NB4 (cell line): ENCODE results near the gene MUSK.

ENCODE experiments used
- MYC ChIP-seq: IDR thresholded peaks from 2 replicates; pipeline ENCODE4 v1.6.1; 2011; ENCODE audit warnings: low read depth, low read length
- POLR2A ChIP-seq: IDR thresholded peaks from 2 replicates; pipeline ENCODE4 v1.6.1; 2011; ENCODE audit warnings: mild to moderate bottlenecking; ENCODE audit not compliant: insufficient read length; ENCODE audit errors: extremely low read depth
- TF ChIP-seq, protein P1 (sequence below): IDR thresholded peaks from one replicate; pipeline ENCODE4 v1.5.1; 2012; ENCODE audit warnings: low read depth, low read length
- TF ChIP-seq, protein P2 (sequence below): IDR thresholded peaks from 2 replicates; pipeline ENCODE4 v1.6.1; 2011; ENCODE audit warnings: low read depth, low read length

DNA sequence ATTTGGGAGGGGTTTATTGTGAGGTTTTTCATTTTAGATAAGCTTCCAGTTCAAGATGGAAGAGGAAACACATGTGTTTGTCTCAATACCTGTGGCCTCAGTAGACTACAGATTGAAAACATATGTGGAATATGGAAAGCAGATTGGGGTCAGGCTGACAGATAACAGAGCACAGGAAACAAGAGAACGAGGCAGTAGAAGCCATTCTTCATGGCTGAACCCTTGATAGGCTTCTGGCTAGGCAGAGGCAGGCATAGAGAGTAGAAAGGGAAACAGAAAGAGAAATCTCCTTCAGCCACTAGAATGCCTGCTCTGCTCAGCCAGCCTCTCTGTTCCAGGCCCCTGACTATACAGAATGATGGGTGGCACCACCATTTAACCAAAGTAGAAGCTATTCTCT lies 152.5 kb downstream of the MUSK start:
- TF ChIP-seq, protein P1, sequence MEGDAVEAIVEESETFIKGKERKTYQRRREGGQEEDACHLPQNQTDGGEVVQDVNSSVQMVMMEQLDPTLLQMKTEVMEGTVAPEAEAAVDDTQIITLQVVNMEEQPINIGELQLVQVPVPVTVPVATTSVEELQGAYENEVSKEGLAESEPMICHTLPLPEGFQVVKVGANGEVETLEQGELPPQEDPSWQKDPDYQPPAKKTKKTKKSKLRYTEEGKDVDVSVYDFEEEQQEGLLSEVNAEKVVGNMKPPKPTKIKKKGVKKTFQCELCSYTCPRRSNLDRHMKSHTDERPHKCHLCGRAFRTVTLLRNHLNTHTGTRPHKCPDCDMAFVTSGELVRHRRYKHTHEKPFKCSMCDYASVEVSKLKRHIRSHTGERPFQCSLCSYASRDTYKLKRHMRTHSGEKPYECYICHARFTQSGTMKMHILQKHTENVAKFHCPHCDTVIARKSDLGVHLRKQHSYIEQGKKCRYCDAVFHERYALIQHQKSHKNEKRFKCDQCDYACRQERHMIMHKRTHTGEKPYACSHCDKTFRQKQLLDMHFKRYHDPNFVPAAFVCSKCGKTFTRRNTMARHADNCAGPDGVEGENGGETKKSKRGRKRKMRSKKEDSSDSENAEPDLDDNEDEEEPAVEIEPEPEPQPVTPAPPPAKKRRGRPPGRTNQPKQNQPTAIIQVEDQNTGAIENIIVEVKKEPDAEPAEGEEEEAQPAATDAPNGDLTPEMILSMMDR, result no peak
- TF ChIP-seq, protein P2, sequence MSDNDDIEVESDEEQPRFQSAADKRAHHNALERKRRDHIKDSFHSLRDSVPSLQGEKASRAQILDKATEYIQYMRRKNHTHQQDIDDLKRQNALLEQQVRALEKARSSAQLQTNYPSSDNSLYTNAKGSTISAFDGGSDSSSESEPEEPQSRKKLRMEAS, result no peak
- TF ChIP-seq MYC (no peak), POLR2A (no peak)
